HT-29 (cell line): ENCODE measurements around the gene TRAPPC1. TPM values are rescaled to one million over a fixed set of nuclear protein-coding genes. Genes with fewer than 3 reads are reported as not detected.

ENCODE experiments used
- DNase-seq: peaks from one replicate; pipeline ENCODE4 v3.0.0-alpha.2; 2015; ENCODE audit warnings: low spot score
- small RNA-seq: library from RNA; depleted of rRNA; stranded (forward); fragments of <200 nt; gene quantifications from one replicate; pipeline ENCODE3, GENCODE V24; 2014
- total RNA-seq: library from RNA; depleted of rRNA; stranded (reverse); fragments of >200 nt; shearing (Covaris generic); gene quantifications from 2 replicates; pipeline ENCODE4 v1.2.3, GENCODE V29; 2014; rRNA removed

TRAPPC1 gene
- total RNA-seq, 1 experiment from 2014 or later: 22.0 TPM

GRCh38 chr17:7881276-7882054 lies 50.3 kb downstream of the TRAPPC1 start:
- DNase-seq: no peak

Small RNAs within 50 kb of the gene (small RNA-seq; reads per million reads assigned to genes)
- gene SCARNA21: 87.6 reads per million, percentile 96 among the genes with 10 or more reads in this experiment

Other genes with a start within 250 kb of the TRAPPC1 start
- 57.1 and 61.0 TPM in 2 replicates for gene TP53, start 244.5 kb downstream of the TRAPPC1 start, total RNA-seq
- gene WRAP53, start 243.5 kb downstream of the TRAPPC1 start, total RNA-seq: 18.5 and 23.0 TPM in 2 replicates
- gene EFNB3, start 226.7 kb downstream of the TRAPPC1 start, total RNA-seq: not detected in 2 replicates
- gene DNAH2, start 214.2 kb downstream of the TRAPPC1 start, total RNA-seq: 0.21 TPM in 1 of 2 replicates, not detected in the other
- gene KDM6B, start 97.7 kb downstream of the TRAPPC1 start, total RNA-seq: 5.3 and 17.6 TPM in 2 replicates
- 0.43 and 0.50 TPM in 2 replicates for gene TMEM88, start 76.9 kb downstream of the TRAPPC1 start, total RNA-seq
- gene NAA38, start 74.4 kb downstream of the TRAPPC1 start, total RNA-seq: 71.8 and 89.4 TPM in 2 replicates
- gene CYB5D1, start 73.9 kb downstream of the TRAPPC1 start, total RNA-seq: 8.4 and 10.7 TPM in 2 replicates
- gene CHD3, start 43.2 kb downstream of the TRAPPC1 start, total RNA-seq: 52.8 and 54.3 TPM in 2 replicates
- 0.81 and 1.1 TPM in 2 replicates for gene RNF227, start 15.7 kb downstream of the TRAPPC1 start, total RNA-seq
- gene KCNAB3, start 2.1 kb downstream of the TRAPPC1 start, total RNA-seq: 0.74 and 1.4 TPM in 2 replicates
- gene CNTROB, start 260 bp upstream of the TRAPPC1 start, total RNA-seq: 17.3 and 24.4 TPM in 2 replicates
- 0.03 TPM in 1 of 2 replicates, not detected in the other for gene GUCY2D, start 70.7 kb upstream of the TRAPPC1 start, total RNA-seq
- not detected in 2 replicates for gene ALOX15B, start 107.1 kb upstream of the TRAPPC1 start, total RNA-seq
- 0.97 TPM in 1 of 2 replicates, not detected in the other for gene ALOX12B, start 155.8 kb upstream of the TRAPPC1 start, total RNA-seq
- not detected in 2 replicates for gene ALOXE3, start 186.6 kb upstream of the TRAPPC1 start, total RNA-seq
- gene HES7, start 192.2 kb upstream of the TRAPPC1 start, total RNA-seq: 0.61 and 0.76 TPM in 2 replicates
- gene PER1, start 220.5 kb upstream of the TRAPPC1 start, total RNA-seq: 37.1 and 43.5 TPM in 2 replicates
- gene VAMP2, start 231.0 kb upstream of the TRAPPC1 start, total RNA-seq: 4.9 and 5.8 TPM in 2 replicates
- gene TMEM107, start 244.4 kb upstream of the TRAPPC1 start, total RNA-seq: 12.6 and 14.5 TPM in 2 replicates